SU-DHL-6 (cell line): Measurements from ENCODE around the gene DCN.

ENCODE experiments used
- EZH2phosphoT487 ChIP-seq: fragments of 200-600 bp; sonication (generic), shearing (Covaris generic); conservative IDR thresholded peaks from 2 replicates; pipeline ENCODE4 v1.6.1; 2018; ENCODE audit warnings: mild to moderate bottlenecking, antibody characterized with exemption, low read length, moderate library complexity, mixed read lengths
- TF ChIP-seq, protein P1 (sequence below): fragments of 200-600 bp; sonication (generic); IDR thresholded peaks from one replicate; pipeline ENCODE4 v1.5.1; 2017; ENCODE audit warnings: antibody characterized with exemption, mild to moderate bottlenecking, low read length, moderate library complexity; ENCODE audit not compliant: insufficient read depth, poor library complexity, severe bottlenecking

GRCh38 chr12:91120781-91121180 is 61.8 kb downstream of the DCN start:
- TF ChIP-seq, protein P1, sequence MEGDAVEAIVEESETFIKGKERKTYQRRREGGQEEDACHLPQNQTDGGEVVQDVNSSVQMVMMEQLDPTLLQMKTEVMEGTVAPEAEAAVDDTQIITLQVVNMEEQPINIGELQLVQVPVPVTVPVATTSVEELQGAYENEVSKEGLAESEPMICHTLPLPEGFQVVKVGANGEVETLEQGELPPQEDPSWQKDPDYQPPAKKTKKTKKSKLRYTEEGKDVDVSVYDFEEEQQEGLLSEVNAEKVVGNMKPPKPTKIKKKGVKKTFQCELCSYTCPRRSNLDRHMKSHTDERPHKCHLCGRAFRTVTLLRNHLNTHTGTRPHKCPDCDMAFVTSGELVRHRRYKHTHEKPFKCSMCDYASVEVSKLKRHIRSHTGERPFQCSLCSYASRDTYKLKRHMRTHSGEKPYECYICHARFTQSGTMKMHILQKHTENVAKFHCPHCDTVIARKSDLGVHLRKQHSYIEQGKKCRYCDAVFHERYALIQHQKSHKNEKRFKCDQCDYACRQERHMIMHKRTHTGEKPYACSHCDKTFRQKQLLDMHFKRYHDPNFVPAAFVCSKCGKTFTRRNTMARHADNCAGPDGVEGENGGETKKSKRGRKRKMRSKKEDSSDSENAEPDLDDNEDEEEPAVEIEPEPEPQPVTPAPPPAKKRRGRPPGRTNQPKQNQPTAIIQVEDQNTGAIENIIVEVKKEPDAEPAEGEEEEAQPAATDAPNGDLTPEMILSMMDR = no peak
- TF ChIP-seq EZH2phosphoT487 = no peak
